Stimulated activated CD4-positive, alpha-beta T cell treated with anti-CD3 and anti-CD28 coated beads, Interleukin-1b, Interleukin-23, amount 100 ng/mL, for 24 hours (primary cell): ENCODE measurements around the gene AFF3.
"Not testable (repeated sequence)": the region's sequence is repeated elsewhere in the genome, so short reads cannot be mapped to it uniquely, and the experiment has no call there.

Source experiments
- DNase-seq, 4 experiments: peaks; one replicate each; pipeline ENCODE4 v3.0.0-alpha.2; 2020; ENCODE audit warnings: low read depth in 4 of 4, low spot score in 1 of 4

Gene AFF3

DNA sequence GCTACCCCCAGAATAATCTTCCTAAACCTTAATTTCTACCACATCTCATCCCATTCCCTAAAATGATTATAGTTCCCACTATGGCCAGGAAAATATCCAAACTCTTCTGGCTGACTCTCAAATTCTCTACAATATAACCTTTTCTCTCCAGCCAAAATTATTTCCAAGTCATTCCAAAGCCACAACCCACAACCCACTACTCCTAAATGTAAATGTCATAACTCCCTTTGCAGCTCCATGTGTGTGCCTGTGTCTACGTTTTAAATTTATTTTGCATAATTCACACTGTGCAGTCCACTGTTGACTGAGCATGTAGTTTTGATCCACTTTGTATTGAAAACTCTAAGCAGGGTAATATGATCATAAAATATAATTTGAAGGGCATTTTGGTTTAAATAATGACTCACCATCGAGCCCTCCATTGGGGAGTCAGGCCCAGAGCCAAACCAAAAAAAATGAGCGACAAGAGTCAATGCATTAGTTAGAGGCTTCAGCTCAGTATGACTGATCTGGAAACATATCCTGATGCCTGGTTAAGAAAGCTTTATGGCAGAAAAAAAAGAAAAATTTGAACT is 171.0 kb downstream of the AFF3 start:
- DNase-seq, result no peak

DNA sequence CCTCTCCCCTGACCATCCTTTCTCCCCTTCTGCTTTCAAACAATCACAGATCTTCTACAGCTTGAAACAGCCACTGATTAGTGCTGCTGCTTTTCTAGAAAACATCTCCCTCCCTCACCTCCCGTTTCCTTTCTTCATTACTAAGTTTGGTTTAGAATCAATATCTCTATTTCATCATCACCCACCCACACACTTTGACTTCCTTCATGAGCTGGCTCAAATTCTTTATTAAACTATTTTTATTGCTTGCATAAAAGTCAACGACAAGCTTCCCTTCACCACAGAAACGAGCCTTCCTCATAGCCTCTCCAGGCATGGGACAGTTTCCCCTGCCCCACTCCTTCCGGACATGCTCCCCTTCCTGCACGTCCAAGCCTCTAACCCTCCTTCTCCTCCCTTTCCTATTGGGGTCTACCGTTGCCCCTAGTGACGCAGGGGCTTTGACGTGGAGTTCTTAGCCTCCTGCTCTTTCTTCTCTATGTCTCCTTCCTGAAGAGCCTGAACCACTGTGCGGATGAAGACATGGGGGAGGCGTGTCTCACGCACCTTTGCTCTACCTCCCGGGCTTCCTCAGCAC is 172.0 kb downstream of the AFF3 start:
- DNase-seq, result no peak

DNA sequence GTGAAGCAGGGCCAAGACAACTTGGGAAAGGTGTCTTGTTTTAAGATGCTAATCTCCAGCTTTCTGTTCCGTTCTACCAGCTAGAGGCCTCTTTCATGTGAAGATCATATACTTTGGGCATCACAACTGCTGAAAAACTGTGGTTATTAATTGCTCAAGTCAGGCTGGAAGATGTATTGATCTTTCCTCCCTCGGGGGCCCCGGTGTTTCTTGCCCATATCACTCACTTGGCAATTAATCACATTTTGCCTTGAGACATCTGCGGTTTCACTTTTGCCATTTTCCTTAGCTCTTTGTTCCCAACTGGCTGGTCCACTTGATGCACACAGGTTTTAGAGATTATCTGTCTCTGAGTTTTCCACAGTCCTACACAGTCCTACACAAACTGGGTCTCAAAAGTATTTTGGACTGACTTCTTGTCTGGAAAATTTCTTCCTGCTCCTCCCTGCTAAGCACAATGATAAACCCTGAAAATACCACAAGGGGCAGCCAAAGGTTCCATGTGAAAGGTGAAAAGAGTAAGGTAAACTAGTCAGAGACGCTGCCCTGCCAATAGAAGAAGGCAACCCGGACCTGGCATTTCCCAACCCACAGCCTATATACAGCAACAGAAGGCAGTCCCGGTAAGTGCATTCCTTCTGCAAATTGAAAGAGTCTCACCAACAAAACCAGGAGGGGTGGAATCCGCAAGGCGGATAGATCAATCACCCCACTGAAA is 181.0 kb downstream of the AFF3 start:
- DNase-seq, result no peak

DNA sequence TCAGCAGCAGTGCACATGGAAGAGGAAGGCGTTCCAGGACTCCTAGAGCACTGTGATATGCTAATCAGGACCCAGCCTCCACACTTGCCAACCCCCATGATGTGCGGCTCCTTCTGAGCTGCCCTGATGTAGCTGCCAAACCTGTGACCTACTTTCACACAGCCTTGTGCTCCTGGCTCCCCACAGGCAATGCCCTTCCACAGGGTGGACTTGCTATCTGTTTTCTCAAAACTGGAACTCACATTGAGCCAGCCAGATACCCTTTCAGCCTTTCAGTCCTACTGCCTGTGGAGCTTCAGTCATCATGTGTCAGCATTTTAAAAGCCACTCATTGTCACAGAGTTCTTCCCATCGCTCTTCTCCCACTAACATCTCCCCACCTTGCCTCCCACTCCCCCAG is 181.6 kb downstream of the AFF3 start:
- no peak for DNase-seq

DNA sequence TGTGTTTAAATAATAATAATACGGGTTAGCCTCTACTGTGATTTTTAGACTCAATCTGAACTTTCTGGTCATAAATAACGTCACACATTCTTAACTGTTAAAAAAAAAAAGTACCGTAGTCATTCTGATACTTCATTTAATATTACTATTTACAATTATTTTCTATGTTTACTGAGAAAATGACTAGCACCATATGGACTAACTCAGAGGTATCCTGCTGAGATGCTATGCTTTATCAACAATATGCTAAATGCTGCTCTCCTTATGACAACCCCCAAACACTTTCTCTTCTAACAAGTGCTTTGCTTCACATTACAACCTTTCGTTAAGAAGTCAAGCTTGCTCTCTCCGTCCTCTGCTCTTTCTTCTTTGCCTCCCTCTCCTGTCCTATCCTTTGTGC is 182.1 kb downstream of the AFF3 start:
- no peak for DNase-seq

DNA sequence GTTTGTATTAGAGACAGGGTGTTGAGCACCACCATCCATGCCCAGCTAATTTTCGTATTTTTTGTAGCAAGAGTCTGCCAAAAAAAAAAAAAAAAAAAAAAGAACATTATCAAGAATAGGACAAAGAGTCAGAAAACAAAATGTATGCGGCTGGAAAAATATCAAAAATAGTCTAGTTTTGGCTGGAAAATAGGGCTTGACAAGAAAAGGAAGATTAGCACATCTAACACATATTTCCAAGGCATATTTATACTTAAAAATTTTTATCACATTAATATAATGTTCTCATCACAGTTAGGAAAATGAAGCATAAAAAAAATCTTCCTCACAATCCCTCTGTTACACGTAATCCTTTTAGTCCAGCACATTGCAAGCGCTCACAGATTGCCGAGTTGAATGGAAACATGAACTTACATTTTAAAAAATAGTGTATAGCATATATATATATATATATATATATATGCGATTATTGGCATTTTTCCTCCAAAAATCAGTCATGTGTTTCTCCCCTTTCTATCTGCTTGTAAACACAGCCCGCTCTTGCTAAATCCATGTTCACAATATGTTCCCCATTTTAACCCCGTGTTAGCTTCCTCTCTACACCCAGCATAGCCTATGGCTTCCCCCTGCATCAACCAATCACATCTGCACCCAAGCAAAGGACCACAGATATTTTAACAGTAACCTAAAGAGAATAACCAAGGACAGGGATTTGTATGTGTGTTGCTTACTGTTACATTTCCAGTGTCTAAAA is 183.0 kb downstream of the AFF3 start:
- DNase-seq, result no peak

DNA sequence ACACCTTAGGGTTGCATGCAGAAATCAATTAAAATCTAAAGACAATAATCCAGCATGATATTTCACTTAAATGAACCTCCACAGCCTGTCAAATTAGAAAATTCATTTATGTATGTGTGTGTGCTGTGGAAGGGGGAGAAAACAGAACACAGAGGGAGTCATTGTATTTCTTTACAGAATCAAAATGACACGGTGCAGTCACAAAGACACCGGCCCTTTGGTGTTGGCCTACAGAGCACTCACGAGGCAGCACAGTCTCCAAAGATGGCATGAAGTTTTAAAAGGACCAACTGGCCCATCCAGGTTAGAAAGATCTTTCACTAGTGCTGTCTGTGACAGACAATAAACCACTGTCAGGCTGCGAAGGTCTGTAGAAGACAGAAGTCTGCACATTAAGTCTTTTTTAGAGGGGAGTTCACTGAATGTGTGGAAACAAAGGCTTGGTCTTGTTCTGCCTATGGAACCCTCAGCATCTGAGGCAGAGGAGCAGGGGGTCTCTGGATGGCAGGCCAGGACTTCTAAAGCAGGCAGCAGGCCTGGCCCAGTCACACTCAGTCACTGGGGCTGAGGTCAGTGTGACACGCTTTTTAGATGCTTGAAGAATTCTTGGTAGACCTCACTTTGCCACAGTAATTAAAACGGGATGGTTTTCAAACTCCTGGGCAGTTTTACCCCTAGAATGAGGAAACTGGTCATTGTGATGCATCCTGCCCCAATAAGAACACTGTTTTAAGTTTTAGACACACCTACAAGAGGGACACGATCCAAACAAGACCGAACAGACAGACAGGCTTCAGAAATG is 184.9 kb downstream of the AFF3 start:
- no peak for DNase-seq

DNA sequence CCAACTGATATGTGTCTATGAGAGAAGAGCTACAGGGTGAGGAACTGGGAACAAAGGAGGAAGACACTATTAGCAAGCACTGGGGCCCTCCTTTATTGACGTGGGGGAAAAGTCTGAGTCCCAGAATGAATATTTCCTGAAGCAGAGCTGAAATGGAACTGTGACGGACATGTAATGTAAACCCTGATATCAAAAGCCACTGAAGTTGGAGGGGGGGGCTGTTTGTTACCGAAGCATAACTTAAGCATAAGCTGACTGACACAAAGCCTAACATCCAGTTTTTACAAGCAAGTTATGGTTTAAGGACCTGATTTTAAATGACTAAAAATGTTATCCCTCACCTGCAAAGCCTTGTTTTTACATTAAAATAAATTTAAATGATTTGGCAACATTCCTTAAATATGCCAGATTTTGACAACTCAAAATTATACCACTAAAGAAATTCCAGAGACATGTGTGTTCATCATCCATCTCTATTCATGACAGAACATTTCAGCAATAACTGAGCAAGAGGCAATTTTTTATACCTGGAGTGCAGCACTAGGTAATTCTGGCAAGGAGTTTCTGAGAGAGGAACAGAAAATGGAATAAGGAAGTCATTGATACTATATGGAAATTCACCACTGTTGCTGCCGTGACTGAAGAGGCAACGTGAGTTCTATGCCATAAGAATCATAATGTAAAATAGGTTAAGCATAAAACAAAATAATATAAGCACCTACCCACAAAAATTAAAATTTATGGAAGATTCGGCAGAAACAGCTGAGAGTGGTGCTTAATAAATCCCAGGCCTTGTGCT is 186.0 kb downstream of the AFF3 start:
- DNase-seq, result no peak

DNA sequence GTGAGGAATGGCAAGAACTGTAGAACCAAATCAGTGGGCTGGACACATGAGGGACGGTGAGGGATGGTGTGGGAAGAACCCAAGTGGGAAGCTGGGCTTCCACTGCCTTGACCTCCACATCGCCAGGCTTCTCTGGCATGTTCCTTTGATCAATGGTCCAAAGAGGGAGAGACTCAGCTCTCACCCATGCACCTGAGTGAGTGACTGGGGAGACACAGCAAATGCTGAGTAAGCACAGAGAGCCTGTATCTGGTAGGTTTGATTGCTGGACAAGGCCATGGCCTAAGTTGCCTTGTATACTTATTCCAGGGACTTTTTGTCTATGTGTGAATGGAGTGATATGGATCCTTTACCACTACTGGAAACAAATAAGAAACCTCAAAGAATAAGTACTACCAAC is 188.6 kb downstream of the AFF3 start:
- no peak for DNase-seq

DNA sequence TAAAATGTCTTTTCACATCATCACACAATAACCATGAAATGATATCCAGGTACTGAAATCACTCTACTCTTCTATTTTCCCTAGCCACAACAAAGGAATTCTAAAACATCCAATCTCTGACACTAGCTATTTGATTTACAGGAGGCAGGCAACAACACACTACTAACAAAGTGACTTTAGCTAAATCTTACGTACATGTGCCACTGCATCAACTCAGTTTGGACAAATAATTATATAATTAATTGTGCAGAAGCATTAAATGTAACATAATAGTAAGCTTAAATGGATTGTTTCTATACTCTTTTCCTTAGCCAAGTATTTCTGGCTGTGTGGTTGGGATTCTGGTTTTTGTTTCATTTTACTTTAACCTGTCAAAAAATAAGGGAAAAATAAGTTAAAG is 192.4 kb downstream of the AFF3 start:
- DNase-seq, result no peak

DNA sequence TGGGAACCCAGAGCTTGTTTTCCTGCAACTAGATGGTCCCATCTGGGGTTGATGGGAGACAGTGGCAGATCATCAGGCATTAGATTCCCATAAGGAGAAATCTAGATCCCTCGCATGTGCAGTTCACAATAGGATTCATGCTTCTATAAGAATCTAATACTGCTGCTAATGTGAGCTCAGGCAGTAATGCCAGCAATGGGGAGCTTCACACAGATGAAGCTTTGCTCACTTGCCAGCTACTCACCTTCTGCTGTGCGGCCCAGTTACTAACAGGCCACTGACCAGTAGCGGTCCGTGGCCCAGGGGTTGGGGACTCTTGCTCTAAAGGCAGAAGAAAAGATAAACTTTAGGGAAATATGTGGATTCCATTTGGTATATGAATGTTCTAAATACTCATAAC is 192.9 kb downstream of the AFF3 start:
- no peak for DNase-seq

DNA sequence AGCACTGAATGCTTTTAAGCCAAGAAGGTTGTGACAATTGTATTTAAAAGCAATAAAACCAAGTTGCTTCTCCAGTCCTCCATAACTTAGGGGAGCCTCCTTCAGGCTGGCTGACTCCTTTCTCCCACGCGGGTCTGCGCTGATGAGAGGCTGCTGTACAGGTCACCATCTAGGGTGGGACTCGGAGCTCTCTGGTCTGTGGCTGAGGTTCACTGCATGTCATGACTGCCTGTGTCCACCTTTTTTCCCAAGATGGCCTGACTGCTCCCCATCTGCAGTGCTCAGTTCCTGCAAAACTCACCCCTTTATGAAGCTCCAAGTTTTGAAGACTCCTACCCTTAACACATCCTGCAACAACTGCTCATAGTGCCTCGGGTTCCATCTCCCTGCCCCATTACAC is 194.4 kb downstream of the AFF3 start:
- no peak for DNase-seq

DNA sequence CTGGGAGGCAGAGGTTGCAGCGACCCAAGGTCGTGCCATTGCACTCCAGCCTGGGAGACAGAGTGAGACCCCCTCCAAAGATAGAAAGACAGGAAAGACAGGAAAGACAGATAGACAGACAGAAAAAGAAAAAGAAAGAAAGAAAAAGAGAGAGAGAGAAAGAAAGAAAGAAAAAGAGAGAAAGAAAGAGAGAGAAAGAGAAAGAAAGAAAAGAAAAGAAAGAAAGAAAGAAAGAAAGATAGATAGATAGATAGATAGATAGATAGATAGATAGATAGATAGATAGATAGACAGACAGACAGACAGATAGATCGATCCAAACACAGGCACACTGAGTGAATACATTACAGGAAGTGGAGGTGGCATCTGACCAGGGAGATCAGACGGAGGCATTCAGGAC is 195.0 kb downstream of the AFF3 start:
- not testable (repeated sequence) for DNase-seq

DNA sequence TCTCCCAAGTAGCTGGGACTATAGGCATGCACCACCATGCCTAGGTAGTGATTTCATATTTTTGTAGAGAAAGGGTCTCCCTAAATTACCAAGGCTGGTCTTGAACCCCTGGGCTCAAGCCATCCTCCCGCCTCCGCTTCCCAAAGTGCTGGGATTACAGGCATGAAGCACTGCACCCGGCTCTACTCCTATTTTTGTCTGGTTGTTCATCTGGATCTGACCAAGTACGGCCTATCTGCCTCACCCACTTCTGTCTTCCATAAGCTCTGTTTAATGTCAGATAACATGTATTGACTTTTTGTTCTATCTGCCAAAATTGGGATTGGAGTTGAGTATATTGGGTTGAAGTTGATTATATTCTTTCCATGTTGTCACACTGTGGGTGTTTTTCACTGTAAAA is 198.4 kb downstream of the AFF3 start:
- no peak for DNase-seq

DNA sequence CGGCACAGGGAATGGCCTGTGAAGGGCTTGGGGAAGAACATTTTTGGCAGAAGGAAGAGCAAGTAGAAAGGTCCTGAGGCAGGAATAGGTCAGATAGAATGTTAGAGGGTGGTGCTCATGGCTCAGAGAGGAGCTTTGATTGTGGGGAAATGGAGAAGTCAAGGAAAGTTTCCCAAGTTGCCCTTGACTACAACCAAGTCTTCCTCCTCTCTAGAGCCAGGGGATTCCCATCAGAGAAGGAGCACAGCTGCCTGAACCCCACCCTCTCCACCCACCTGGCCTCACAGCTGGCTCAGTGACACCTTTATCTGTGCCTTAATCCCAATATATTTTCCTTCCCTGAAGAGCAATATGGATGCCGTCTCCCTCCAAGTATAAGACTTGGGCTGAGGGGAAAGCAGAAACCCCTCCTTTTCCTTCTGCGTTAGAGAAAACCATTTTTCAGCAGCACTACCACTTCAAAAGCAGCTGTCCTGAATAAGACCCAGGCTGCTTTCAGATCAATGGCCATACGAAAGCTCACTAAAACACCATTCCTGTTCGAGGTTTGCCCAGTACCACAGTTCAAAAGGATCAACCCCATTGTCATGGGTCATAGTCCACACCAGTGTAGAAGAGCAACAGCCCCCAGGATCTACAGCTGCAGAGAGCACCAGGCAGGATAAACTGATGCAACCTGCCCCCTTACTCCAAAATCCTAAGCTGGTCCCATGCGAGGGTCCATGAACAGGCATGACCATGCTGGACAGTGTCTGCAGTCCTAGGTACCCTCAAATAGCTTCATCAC is 199.6 kb downstream of the AFF3 start:
- DNase-seq, result no peak

DNA sequence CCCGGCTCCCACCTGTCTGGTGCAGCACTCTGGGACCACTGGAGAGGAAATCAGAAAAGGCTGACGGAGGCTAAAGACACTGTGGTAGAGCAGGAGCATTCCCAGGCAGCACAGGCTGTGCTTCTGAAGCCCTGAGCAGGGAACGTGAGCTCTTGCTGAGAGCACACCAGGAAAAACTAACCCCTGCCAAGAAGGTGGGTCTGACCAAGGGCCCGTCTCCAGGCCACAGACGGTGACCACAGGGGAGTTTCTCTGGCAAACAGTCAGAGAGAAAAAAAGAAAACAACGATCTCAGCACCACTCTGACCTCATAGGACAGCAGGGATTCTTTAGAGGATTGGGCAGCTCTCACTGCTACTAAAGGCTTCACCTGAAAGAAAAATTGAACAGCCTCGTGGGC is 201.4 kb downstream of the AFF3 start:
- DNase-seq, result no peak

DNA sequence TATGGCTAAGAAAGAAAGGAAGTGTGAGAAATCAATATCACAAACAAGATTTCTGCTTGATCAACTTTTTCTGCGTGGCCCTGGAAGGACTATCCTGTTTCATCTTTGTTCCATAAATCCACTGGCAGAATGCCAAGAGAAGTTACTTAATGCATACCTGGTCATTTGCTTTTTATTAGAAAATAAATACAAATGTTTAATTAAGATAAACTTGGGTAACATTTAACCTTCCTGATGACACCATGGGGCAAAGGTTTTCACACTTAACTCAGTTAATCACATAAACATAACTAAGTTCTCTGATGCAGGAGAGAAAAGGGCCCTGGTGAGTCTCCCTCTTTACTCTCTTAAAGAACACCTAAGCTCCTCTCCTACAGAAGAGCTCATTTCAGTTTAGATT is 203.3 kb downstream of the AFF3 start:
- no peak for DNase-seq

DNA sequence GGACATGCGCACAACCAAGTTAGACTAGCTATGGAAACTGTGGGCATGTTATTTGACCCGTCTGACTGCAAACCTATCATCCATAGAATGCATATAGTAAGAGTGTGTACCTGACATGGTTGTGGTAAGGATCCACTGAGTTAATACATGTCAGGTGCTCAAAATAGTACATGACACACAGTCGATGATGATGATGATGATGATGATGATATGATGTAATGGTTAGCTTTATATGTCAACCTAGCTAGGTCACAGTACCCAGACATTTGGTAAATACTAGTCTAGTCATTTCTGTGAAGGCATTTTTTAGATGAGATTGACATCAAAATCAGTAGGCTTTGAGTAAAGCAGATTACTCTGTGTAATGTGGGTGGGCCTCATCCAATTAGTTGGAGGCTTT is 204.1 kb downstream of the AFF3 start:
- DNase-seq, result no peak

DNA sequence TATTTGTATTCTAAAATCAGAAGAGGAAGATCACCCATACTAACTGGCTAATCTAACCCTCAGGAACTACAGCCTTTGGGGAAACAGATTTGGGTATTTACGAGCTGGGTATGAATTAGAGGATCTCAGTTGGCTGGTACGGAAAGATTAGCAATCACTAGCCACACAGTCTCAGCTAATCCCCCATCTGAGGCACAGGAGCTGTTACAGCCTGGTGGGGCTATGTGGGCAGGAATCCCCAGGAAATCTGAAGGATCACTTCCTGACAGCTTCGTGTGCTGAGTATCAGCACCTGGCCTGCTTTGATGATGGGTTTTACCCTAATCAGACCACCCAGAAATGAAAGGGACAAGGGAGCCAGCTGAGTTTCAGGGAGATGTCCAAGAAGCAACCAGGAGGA is 206.3 kb downstream of the AFF3 start:
- no peak for DNase-seq

DNA sequence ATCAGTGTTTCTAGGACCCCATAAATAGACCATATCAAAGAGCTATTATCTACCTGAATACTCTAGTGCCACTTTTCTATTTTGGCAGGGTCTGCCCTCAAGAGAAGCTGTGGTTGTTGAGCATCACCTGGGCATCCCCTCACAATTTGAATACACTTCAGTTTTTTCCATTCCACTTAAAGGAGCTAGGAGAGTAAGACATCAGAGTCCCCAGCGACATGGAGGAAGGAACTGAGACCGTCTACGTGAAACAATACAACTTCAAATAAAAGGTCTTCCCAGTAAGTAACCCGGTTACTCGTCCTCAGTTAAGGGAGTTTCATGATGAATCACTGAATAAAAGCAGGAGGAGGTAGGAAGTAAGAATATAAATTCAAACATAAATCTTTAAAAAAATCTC is 206.7 kb downstream of the AFF3 start:
- no peak for DNase-seq
